HG03378 (cell line): ENCODE results near the gene CUL3.
"Not testable (repeated sequence)": the region's sequence is repeated elsewhere in the genome, so short reads cannot be mapped to it uniquely, and the experiment has no call there.

Source experiments
- ATAC-seq: cut with Tn5 transposase; IDR thresholded peaks from one replicate; pipeline ENCODE4 v1.9.1; 2021; ENCODE audit warnings: mild to moderate bottlenecking, moderate library complexity; ENCODE audit not compliant: unreplicated experiment

The CUL3 gene

GRCh38 chr2:224583033-224583432, 2.1 kb downstream of the CUL3 start:
- not testable (repeated sequence) for ATAC-seq

- ATAC-seq = no peak
Measured at GRCh38 chr2:224580248-224580647, 4.9 kb downstream of the CUL3 start.

- no peak for ATAC-seq
Measured at GRCh38 chr2:224579411-224579810, 5.8 kb downstream of the CUL3 start.

GRCh38 chr2:224577541-224577940, 7.6 kb downstream of the CUL3 start:
- ATAC-seq = no peak

DNA sequence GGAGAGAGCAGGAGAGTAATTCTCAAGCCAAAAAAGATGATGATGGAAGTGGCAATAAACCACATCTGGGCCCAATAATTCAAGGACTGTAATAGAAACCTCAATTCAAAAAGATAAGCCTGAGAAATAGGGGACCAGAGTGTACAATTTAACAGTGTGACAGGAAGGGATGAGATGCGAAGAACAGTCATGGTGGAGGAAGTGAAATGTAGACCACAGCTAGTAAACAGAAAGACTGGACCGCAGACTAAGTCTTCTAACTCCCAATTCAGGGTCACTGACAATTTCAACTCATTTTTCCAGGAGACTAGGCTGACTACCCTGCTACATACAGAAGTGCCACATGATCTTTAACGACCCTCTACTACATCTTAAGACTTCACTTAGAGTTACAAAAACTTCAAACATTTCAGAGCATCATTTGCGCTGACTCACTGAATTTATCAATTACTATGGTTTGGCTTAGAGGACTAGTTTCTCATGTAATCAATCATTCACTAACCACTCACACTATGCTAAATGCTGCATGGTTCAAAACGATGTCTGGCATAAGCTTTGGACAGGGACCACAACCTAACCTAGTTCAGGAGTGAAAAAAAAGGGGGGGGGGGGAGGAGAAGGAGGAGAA, 9.0 kb downstream of the CUL3 start:
- peak; percentile 83 for ATAC-seq

DNA sequence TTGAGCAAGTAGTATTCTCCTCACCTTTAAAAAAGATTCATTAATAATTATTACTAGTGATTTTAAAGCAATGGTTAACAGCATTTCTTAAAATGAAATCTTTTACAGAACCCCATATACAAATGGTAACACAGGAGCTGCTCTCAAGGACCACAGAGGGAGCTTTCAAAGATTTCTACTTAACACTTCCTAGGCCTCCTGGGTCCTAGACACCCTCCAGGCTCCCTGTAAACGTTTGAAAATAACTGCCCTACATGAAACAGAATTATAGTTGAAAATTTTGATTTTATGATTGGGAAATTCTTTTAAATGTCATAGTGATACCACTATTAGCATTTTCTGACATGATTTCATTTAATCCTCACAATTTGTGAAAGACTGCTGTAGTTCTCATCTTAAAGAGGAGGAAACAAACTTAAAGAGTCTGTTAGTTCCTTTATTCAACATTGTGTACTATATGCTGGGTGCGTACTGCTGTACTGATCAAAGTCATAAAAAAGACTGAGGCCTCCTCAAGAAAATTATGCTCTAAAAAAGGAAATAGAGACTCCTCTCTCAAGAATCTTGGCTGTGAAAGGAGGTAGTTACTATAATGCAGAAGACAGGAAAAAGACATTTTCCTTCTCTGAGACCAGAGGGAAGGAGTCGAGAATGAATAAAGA, 10.6 kb downstream of the CUL3 start:
- no peak for ATAC-seq

- ATAC-seq = no peak
Measured at GRCh38 chr2:224573724-224574123, 11.4 kb downstream of the CUL3 start.

- ATAC-seq = no peak
Measured at GRCh38 chr2:224572338-224572737, 12.8 kb downstream of the CUL3 start.

- peak; percentile 46 for ATAC-seq
Measured at GRCh38 chr2:224570328-224570993, 14.7 kb downstream of the CUL3 start.

- no peak for ATAC-seq
Measured at GRCh38 chr2:224569654-224570053, 15.5 kb downstream of the CUL3 start.

DNA sequence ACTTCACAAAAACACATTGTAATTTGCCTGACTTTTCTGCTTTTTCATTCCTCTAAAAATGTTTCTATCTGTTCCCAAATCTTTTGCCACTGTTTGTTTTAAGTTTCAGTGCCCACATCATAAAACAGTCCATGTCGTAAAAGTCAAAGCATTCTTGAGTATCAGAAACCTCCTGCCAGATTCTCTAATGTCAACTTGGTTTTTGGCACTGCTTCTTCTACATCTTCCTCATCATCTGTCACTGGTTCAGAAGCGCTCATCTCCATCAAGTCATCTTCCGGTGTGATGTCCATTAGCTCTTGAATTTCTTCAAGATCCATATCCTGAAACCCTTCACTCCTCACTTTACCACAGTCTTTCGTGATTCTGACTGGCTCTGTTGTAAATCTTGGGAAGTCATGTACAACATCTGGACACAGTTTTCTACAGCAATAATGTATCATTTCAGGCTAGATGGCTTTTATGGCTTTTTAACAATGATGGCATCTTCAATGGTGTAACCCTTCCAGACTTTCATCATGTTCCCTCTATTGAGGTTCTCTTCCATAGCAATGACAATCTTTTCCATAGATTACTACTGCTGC, 19.6 kb downstream of the CUL3 start:
- no peak for ATAC-seq

DNA sequence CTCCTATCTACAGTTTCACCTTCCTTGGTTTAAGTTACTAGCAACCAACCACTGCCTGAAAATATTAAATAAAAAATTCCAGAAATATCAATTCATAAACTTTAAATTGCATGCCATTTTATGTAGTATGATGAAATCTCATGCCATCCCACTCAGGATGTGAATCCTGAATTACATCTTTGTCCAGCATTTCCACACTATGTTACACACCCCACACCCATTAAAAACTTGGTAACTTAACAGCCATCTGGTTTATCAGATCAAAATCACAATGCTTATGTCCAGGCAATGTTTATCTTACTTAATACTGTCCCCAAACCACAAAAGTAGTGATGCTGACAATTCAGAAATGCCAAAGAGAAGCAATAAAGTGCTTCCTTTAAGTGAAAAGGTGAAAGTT, 21.6 kb downstream of the CUL3 start:
- ATAC-seq = no peak

DNA sequence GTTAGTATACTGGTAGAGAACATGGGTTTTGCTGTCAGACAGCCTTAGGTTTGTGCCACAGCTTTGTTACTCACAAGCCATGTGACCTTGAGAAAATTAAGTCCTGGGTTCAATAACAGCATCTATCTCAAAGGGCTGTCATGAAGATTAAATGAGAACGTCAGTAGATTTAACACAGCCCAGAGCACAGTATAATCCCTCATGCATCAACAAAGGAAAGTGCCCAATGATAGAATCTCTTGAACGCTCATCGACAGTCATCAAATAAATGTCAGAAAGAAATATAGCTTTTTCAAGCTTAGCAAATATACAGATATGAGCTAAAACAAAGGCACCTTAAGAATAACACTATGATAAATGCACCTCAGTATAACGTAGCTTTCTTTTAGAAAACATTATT, 22.3 kb downstream of the CUL3 start:
- no peak for ATAC-seq

DNA sequence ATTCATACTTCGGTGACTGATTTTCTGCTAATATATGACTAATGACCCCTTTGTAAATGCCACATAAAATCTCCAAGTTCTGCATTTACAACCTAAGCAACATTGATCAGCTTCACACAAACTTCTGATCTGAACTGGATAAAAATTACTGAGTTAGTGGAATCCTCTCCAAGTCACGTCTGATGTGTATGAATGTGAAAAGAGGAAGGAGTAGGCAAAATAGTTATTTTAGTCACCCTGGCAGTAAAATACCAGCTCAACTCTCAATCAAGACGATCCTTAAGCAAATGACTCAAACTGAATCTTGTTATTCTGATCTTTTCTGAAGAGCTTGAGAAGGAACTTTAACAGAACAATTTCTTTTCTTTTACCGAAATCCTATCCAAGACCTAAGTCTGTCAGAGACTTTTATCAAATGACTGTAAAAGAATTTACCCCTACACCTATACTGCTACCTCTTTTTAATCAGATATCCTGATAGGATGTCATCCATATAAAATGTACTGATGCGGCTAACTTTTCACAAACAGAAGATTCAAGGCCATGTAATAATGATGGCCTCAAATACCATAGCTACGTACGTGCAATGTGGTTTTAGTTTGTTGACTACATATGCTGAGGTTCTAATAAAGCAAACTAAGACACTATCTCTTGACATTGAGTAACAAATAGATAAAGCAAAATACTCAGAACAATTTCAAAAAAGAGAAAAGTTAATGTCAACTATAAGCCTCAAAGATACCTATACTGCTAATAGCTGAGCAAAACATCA, 23.7 kb downstream of the CUL3 start:
- ATAC-seq = peak; percentile 90

- no peak for ATAC-seq
Measured at GRCh38 chr2:224560549-224560948, 24.6 kb downstream of the CUL3 start.

GRCh38 chr2:224557610-224558009, 27.6 kb downstream of the CUL3 start:
- ATAC-seq = no peak

DNA sequence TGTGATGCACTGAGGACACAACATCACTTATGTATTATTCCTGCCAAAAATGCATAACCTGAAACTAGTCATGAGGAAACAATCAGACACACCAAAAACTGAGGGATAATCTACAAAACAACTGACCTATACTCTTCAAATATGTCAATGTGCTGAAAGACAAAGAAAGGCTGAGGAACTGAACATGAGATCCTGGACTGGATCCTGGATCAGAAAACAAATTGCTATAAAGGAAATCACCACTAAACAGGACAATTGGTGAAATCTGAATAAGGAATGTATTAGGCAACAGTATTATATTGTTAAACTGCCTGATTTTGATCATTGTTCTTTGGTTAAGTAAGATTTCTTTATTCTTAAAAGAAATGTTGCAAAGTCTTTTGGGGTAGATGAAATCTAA, 28.8 kb downstream of the CUL3 start:
- no peak for ATAC-seq

DNA sequence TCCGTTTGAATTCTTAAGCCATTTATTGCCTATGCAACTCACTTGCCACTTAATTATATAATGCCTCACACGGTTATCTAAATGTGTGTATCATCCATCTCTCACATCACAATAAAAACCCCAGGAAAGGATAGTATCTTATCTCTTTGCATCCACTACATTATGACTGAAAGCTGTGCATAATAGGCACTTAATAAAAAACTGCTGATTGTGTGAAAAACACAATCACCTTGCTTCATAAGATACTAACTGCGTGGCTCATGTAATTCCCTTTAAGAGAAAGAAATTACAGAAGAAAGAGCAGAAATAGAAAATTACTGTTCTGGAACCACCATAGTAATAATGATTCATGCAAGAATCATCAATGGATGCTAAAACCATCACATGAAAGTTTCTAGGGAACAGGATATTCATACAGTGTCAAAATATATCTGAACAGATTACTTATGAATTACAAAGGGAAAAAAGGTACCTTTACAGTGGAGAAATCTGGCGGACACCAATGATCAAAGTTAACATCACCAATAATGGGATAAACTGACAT, 29.3 kb downstream of the CUL3 start:
- ATAC-seq = no peak

GRCh38 chr2:224552771-224553170, 32.4 kb downstream of the CUL3 start:
- ATAC-seq = no peak

- no peak for ATAC-seq
Measured at GRCh38 chr2:224551693-224552092, 33.5 kb downstream of the CUL3 start.

- no peak for ATAC-seq
Measured at GRCh38 chr2:224546926-224547325, 38.2 kb downstream of the CUL3 start.
